H1 (cell line): ENCODE results near the gene OR1M1. TPM values are rescaled to one million over a fixed set of nuclear protein-coding genes. Genes with fewer than 3 reads are reported as not detected.

Experiments
- CTCF ChIA-PET: fragments of 300-600 bp; sonication (Branson Sonifier 250); formaldehyde crosslinking; loops from one replicate; lab custom pipeline; 2021; ENCODE audit not compliant: partially characterized antibody; lab: Charles Lee
- POLR2A ChIA-PET: fragments of 300-600 bp; sonication (Branson Sonifier 250); formaldehyde crosslinking; loops from one replicate; lab custom pipeline; 2021; ENCODE audit warnings: inconsistent platforms; ENCODE audit not compliant: partially characterized antibody; lab: Charles Lee
- DNase-seq, 2 experiments: peaks; one replicate each; pipeline versions ENCODE4 v3.0.0 to v3.0.0-alpha.2; 2010 to 2022; ENCODE audit warnings: low spot score in 2 of 2, low read depth in 1 of 2, mixed read lengths in 1 of 2
- FAIRE-seq: peaks from 2 replicates; lab custom pipeline; 2011; peaks lifted over from hg19 to GRCh38; lab: Jason Lieb, UNC
- H2AFZ ChIP-seq: 2 replicates; pipeline ENCODE4 v1.8.1; 2012; ENCODE audit warnings: low read length, inconsistent platforms
- H2AK5ac ChIP-seq: 2 replicates; pipeline ENCODE4 v1.6.1; 2013; ENCODE audit warnings: low read depth, low read length
- H2BK120ac ChIP-seq: replicated peaks from 2 replicates; pipeline ENCODE3; 2013; ENCODE audit warnings: low read depth, low read length, inconsistent platforms
- H2BK12ac ChIP-seq: 2 replicates; pipeline ENCODE4 v1.6.1; 2013; ENCODE audit warnings: low read depth, low read length
- H2BK15ac ChIP-seq: 2 replicates; pipeline ENCODE4 v1.6.1; 2013; ENCODE audit warnings: low read length
- H2BK20ac ChIP-seq: 2 replicates; pipeline ENCODE4 v1.6.1; 2013; ENCODE audit warnings: low read length
- H2BK5ac ChIP-seq: 2 replicates; pipeline ENCODE4 v1.6.1; 2013; ENCODE audit warnings: low read depth, low read length
- H3K14ac ChIP-seq: 2 replicates; pipeline ENCODE4 v1.6.1; 2013; ENCODE audit warnings: inconsistent platforms; ENCODE audit not compliant: insufficient read length
- H3K18ac ChIP-seq: 2 replicates; pipeline ENCODE4 v1.6.1; 2013; ENCODE audit warnings: low read length; ENCODE audit errors: extremely low read depth
- H3K23ac ChIP-seq: 2 replicates; pipeline ENCODE4 v1.6.1; 2013; ENCODE audit warnings: inconsistent platforms; ENCODE audit not compliant: insufficient read length
- H3K23me2 ChIP-seq: 2 replicates; pipeline ENCODE4 v1.6.1; 2013; ENCODE audit warnings: low read depth, low read length
- H3K27ac ChIP-seq: 2 replicates; pipeline ENCODE4 v1.6.1; 2011; ENCODE audit warnings: low read depth, low read length, inconsistent platforms
- H3K27me3 ChIP-seq, 4 experiments: replicated peaks in 1 of 4; 1 replicate in 1 of 4; 2 replicates in 3 of 4; pipeline versions ENCODE4 v1.6.1 to v1.8.1; 2011 to 2013; ENCODE audit warnings: low read length in 3 of 4, mild to moderate bottlenecking in 3 of 4, inconsistent platforms in 2 of 4, mixed read lengths in 2 of 4, moderate library complexity in 1 of 4; ENCODE audit not compliant: control insufficient read depth in 3 of 4, insufficient read depth in 3 of 4; ENCODE audit errors: extremely low read depth in 1 of 4
- H3K36me3 ChIP-seq, 4 experiments: 2 replicates each; pipeline versions ENCODE4 v1.6.1 to v1.8.1; 2011 to 2013; ENCODE audit warnings: mild to moderate bottlenecking in 4 of 4, low read length in 3 of 4, moderate library complexity in 2 of 4, control low read depth in 1 of 4, inconsistent platforms in 1 of 4; ENCODE audit not compliant: insufficient read depth in 4 of 4, control insufficient read depth in 2 of 4
- H3K4ac ChIP-seq: replicated peaks from 2 replicates; pipeline ENCODE3; 2013; ENCODE audit warnings: low read length, low read depth, mixed read lengths, inconsistent platforms; ENCODE audit not compliant: insufficient read length
- H3K4me1 ChIP-seq, 4 experiments: replicated peaks in 1 of 4; 1 replicate in 1 of 4; 2 replicates in 3 of 4; pipeline versions ENCODE4 v1.6.1 to v1.8.1; 2011 to 2013; ENCODE audit warnings: low read length in 3 of 4, inconsistent platforms in 2 of 4, mixed read lengths in 1 of 4; ENCODE audit not compliant: insufficient read depth in 4 of 4, control insufficient read depth in 3 of 4
- H3K4me2 ChIP-seq, 2 experiments: 2 replicates each; pipeline versions ENCODE4 v1.6.1 to v1.8.1; 2011 to 2013; ENCODE audit warnings: low read depth in 2 of 2, low read length in 2 of 2, control low read depth in 1 of 2, inconsistent platforms in 1 of 2, mild to moderate bottlenecking in 1 of 2; ENCODE audit not compliant: insufficient read depth in 1 of 2
- H3K4me3 ChIP-seq, 4 experiments: fragments of 200-600, 300-600 bp in 1 of 4; sonication (generic), shearing (Covaris generic), sonication (Bioruptor Twin) in 1 of 4; 2 replicates each; pipeline versions ENCODE4 v1.5.1 to v1.8.1; 2011 to 2016; ENCODE audit warnings: low read length in 4 of 4, low read depth in 3 of 4, control low read depth in 2 of 4, inconsistent platforms in 2 of 4, mild to moderate bottlenecking in 2 of 4, mixed read lengths in 1 of 4, moderate library complexity in 1 of 4; ENCODE audit not compliant: insufficient read depth in 2 of 4; ENCODE audit errors: extremely low read depth in 1 of 4
- H3K56ac ChIP-seq: replicated peaks from 2 replicates; pipeline ENCODE3; 2013; ENCODE audit warnings: low read depth, mild to moderate bottlenecking, mixed read lengths, low read length, inconsistent platforms; ENCODE audit not compliant: insufficient read length
- H3K79me1 ChIP-seq: 2 replicates; pipeline ENCODE4 v1.6.1; 2013; ENCODE audit warnings: low read depth, low read length, control low read depth
- H3K79me2 ChIP-seq, 2 experiments: 2 replicates each; pipeline versions ENCODE4 v1.6.1 to v1.8.1; 2012 to 2013; ENCODE audit warnings: low read length in 2 of 2, mild to moderate bottlenecking in 2 of 2, inconsistent platforms in 1 of 2; ENCODE audit not compliant: insufficient read depth in 2 of 2, control insufficient read depth in 1 of 2
- H3K9ac ChIP-seq, 4 experiments: replicated peaks in 1 of 4; 1 replicate in 1 of 4; 2 replicates in 3 of 4; pipeline versions ENCODE4 v1.6.1 to v1.8.1; 2011 to 2013; ENCODE audit warnings: low read depth in 3 of 4, low read length in 3 of 4, control low read depth in 2 of 4, mild to moderate bottlenecking in 2 of 4, moderate library complexity in 2 of 4, inconsistent platforms in 1 of 4; ENCODE audit errors: extremely low read depth in 1 of 4
- H3K9me3 ChIP-seq, 2 experiments: 2 replicates each; pipeline versions ENCODE4 v1.6.1 to v1.8.1; 2012 to 2013; ENCODE audit warnings: mild to moderate bottlenecking in 2 of 2, moderate library complexity in 2 of 2, control low read depth in 1 of 2, inconsistent platforms in 1 of 2, low read depth in 1 of 2, low read length in 1 of 2, mixed read lengths in 1 of 2; ENCODE audit not compliant: insufficient read depth in 2 of 2
- H4K20me1 ChIP-seq, 2 experiments: replicated peaks in 1 of 2; 2 replicates each; pipeline versions ENCODE3 to v1.8.1; 2011 to 2013; ENCODE audit warnings: inconsistent platforms in 2 of 2, low read length in 2 of 2, mild to moderate bottlenecking in 1 of 2; ENCODE audit not compliant: insufficient read depth in 2 of 2, control insufficient read depth in 1 of 2
- H4K5ac ChIP-seq: 2 replicates; pipeline ENCODE4 v1.6.1; 2013; ENCODE audit warnings: low read length, low read depth, mixed read lengths, inconsistent platforms; ENCODE audit not compliant: insufficient read length
- H4K8ac ChIP-seq: 2 replicates; pipeline ENCODE4 v1.8.0; 2013; ENCODE audit warnings: mild to moderate bottlenecking, moderate library complexity, low read length, inconsistent platforms; ENCODE audit not compliant: insufficient read depth; ENCODE audit errors: extremely low read depth
- H4K91ac ChIP-seq: replicated peaks from 2 replicates; pipeline ENCODE3; 2013; ENCODE audit warnings: low read length, mixed read lengths, inconsistent platforms; ENCODE audit not compliant: insufficient read length
- BRCA1 ChIP-seq: IDR thresholded peaks from 2 replicates; pipeline ENCODE4 v1.6.1; 2012; ENCODE audit warnings: low read depth, low read length, improper control_type of control experiment
- CHD1 ChIP-seq: IDR thresholded peaks from 2 replicates; pipeline ENCODE4 v1.6.1; 2012; ENCODE audit warnings: low read depth, low read length, improper control_type of control experiment
- CHD2 ChIP-seq: IDR thresholded peaks from 2 replicates; pipeline ENCODE4 v1.6.1; 2012; ENCODE audit warnings: low read length, improper control_type of control experiment
- CREB1 ChIP-seq: IDR thresholded peaks from 2 replicates; pipeline ENCODE4 v1.6.1; 2012; ENCODE audit warnings: inconsistent platforms
- EP300 ChIP-seq, 2 experiments: IDR thresholded peaks; 1 replicate in 1 of 2; 2 replicates in 1 of 2; pipeline ENCODE4 v1.6.1; 2011 to 2012; ENCODE audit warnings: low read depth in 2 of 2, low read length in 2 of 2, mild to moderate bottlenecking in 2 of 2, borderline replicate concordance in 1 of 2, inconsistent platforms in 1 of 2, moderate library complexity in 1 of 2
- GTF2F1 ChIP-seq: IDR thresholded peaks from 2 replicates; pipeline ENCODE4 v1.6.1; 2012; ENCODE audit warnings: low read depth, low read length, improper control_type of control experiment, borderline replicate concordance
- JUND ChIP-seq: IDR thresholded peaks from 2 replicates; pipeline ENCODE4 v1.6.1; 2011; ENCODE audit warnings: mild to moderate bottlenecking, improper control_type of control experiment, low read length
- KDM4A ChIP-seq: IDR thresholded peaks from one replicate; pipeline ENCODE4 v1.7.1; 2012; ENCODE audit warnings: low read depth, mild to moderate bottlenecking, moderate library complexity, low read length, inconsistent platforms; ENCODE audit not compliant: severe bottlenecking
- NANOG ChIP-seq: IDR thresholded peaks from 2 replicates; pipeline ENCODE4 v1.6.1; 2011; ENCODE audit warnings: low read length, low read depth, mild to moderate bottlenecking, inconsistent platforms; ENCODE audit not compliant: insufficient read depth, poor library complexity, severe bottlenecking
- RBBP5 ChIP-seq: IDR thresholded peaks from 2 replicates; pipeline ENCODE4 v1.7.1; 2012; ENCODE audit warnings: low read depth, mild to moderate bottlenecking, inconsistent platforms, low read length, moderate library complexity, borderline replicate concordance
- SP4 ChIP-seq: IDR thresholded peaks from 2 replicates; pipeline ENCODE4 v1.6.1; 2012; ENCODE audit warnings: low read length, inconsistent platforms
- TAF1 ChIP-seq: IDR thresholded peaks from 2 replicates; pipeline ENCODE4 v1.6.1; 2011; ENCODE audit warnings: mild to moderate bottlenecking, low read depth, low read length
- TEAD4 ChIP-seq: IDR thresholded peaks from 2 replicates; pipeline ENCODE4 v1.6.1; 2012; ENCODE audit warnings: low read depth, low read length, inconsistent platforms, mixed read lengths
- WGBS, 2 experiments: shearing (Covaris generic) in 1 of 2; methylation state at CpG; one replicate each; pipeline versions ENCODE4 v1.1.6 to v1.1.7; 2013 to 2015; ENCODE audit warnings: low lambda C conversion rate in 2 of 2, mixed read lengths in 2 of 2, inconsistent platforms in 1 of 2, low coverage in 1 of 2, missing lambda C conversion rate in 1 of 2; ENCODE audit not compliant: insufficient replicate concordance in 2 of 2, insufficient coverage in 1 of 2, insufficient read length in 1 of 2; ENCODE audit errors: extremely low coverage in 1 of 2, missing lambda C conversion rate in 1 of 2; 5-methylcytosine and 5-hydroxymethylcytosine counted together
- polyA plus RNA-seq, 7 experiments: library from polyadenylated mRNA; depleted of rRNA in 3 of 7; stranded (reverse) in 5 of 7; unstranded in 2 of 7; fragments of >200 nt in 5 of 7; fragments of 200-250 nt in 2 of 7; gene quantifications; 1 replicate in 5 of 7; 2 replicates in 1 of 7; 4 replicates in 1 of 7; pipeline versions ENCODE4 v1.2.1 to v1.2.3, GENCODE V29; 2011 to 2013; ENCODE audit warnings: missing spikeins in 2 of 7, mixed read lengths in 2 of 7
- total RNA-seq: library from RNA; stranded (reverse); fragmentation: NEBNext Ultra II Directional; extraction: Animal tissue kit (Norgen Biotek cat#: 25700); gene quantifications from 2 replicates; pipeline ENCODE4 v1.2.1, GENCODE V29; 2021
- TF ChIP-seq, protein P1 (sequence below): IDR thresholded peaks from 2 replicates; pipeline ENCODE4 v1.6.1; 2012; ENCODE audit warnings: inconsistent platforms

OR1M1 gene
- total and polyA plus RNA-seq, 2 of the 8 experiments (the other 6 are each of a cell fraction or from before 2014, with no cell fraction given): 0.12 TPM; not detected in 1

DNA sequence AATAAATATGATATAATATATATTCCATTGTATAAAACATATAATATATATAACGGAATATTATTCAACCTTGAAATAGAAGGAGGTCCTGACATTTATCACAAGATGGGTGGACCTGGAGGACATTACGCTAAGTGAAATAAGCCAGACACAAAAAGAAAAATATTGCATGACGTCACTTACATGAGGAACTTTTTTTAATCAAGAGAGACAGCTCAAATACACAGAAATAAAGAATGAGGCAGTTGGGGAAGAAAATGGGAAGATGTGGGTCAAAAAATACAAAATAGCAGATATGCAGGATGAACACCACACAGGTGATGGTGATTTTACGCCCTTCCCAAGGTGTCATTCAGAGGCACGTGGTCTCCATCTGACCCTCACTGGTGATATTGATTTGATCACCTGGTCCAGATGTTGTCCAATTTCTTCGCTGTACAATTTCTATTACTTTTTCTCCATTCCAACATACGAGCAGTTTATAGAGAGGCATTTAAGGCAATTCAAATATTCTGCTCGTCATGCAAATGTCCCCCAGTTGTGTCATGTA is 52.8 kb downstream of the OR1M1 start:
- Histone ChIP-seq H4K20me1 (no peaks in the 10 kb centered on the region), H2AK5ac (no peak overlapping the region), H3K4me3 (peak overlapping the region; percentile 95 to 99 (median 98)), H4K8ac (no peak overlapping the region), H3K4me1 (no peaks in the 10 kb centered on the region), H3K27me3 (no peaks in the 10 kb centered on the region), H3K27ac (no peak overlapping the region), H3K4me2 (peak overlapping the region; percentile 70 to 91), H3K14ac (no peak overlapping the region), H3K36me3 (peaks cover 0 to 6% (median 0%) of the 10 kb centered on the region in 4 experiments; a peak in 1 of 8 replicates), H2AFZ (peak overlapping the region; percentile 100), H2BK20ac (no peak overlapping the region), H4K91ac (no peak overlapping the region), H2BK15ac (no peak overlapping the region), H2BK120ac (no peak overlapping the region), H3K9me3 (peaks cover 0 to 4% of the 10 kb centered on the region in 2 experiments; a peak in 1 of 4 replicates), H3K9ac (peak overlapping the region; percentile 2 to 99 (median 82); a peak in 5 of 7 replicates), H3K23ac (no peak overlapping the region), H3K79me1 (no peaks in the 10 kb centered on the region), H3K23me2 (peaks cover 3% of the 10 kb centered on the region; the same call in 1 of the 2 replicates), H2BK5ac (no peak overlapping the region), H3K4ac (no peak overlapping the region), H4K5ac (no peak overlapping the region), H2BK12ac (no peak overlapping the region), H3K79me2 (peaks cover 17 to 45% of the 10 kb centered on the region in 2 experiments), H3K56ac (no peak overlapping the region), H3K18ac (no peak overlapping the region)
- POLR2A ChIA-PET: no interaction called here
- FAIRE-seq (no peak), DNase-seq (no peak)
- WGBS, 2 experiments: 48% methylated on average over 8 of the region's 8 CpGs; no CpG with 5 or more reads in 1 of the 2 experiments
- CTCF ChIA-PET: no interaction called here
- TF ChIP-seq JUND (no peak), EP300 (IDR thresholded peaks at IDR 0.05; ENCODE audit: borderline replicate concordance in 1 of 2, low read depth in 2 of 2, low read length in 2 of 2) (no peak), SP4 (no peak), RBBP5 (no peak), CREB1 (no peak), BRCA1 (no peak), TEAD4 (no peak), NANOG (no peak), CHD2 (no peak), GTF2F1 (no peak), KDM4A (no peak), TAF1 (no peak), CHD1 (no peak)
- TF ChIP-seq, protein P1, sequence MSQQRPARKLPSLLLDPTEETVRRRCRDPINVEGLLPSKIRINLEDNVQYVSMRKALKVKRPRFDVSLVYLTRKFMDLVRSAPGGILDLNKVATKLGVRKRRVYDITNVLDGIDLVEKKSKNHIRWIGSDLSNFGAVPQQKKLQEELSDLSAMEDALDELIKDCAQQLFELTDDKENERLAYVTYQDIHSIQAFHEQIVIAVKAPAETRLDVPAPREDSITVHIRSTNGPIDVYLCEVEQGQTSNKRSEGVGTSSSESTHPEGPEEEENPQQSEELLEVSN: no peak
